22Rv1 (cell line): ENCODE results near the gene PROCA1.

Experiments used
- ZFX ChIP-seq: fragments of 450-650 bp; IDR thresholded peaks from 2 replicates; pipeline ENCODE4 v1.6.1; 2017; ENCODE audit warnings: antibody characterized with exemption, borderline replicate concordance
- TF ChIP-seq, protein P1 (sequence below): fragments of 450-650 bp; IDR thresholded peaks from 2 replicates; pipeline ENCODE4 v1.5.1; 2017; ENCODE audit warnings: mild to moderate bottlenecking

DNA sequence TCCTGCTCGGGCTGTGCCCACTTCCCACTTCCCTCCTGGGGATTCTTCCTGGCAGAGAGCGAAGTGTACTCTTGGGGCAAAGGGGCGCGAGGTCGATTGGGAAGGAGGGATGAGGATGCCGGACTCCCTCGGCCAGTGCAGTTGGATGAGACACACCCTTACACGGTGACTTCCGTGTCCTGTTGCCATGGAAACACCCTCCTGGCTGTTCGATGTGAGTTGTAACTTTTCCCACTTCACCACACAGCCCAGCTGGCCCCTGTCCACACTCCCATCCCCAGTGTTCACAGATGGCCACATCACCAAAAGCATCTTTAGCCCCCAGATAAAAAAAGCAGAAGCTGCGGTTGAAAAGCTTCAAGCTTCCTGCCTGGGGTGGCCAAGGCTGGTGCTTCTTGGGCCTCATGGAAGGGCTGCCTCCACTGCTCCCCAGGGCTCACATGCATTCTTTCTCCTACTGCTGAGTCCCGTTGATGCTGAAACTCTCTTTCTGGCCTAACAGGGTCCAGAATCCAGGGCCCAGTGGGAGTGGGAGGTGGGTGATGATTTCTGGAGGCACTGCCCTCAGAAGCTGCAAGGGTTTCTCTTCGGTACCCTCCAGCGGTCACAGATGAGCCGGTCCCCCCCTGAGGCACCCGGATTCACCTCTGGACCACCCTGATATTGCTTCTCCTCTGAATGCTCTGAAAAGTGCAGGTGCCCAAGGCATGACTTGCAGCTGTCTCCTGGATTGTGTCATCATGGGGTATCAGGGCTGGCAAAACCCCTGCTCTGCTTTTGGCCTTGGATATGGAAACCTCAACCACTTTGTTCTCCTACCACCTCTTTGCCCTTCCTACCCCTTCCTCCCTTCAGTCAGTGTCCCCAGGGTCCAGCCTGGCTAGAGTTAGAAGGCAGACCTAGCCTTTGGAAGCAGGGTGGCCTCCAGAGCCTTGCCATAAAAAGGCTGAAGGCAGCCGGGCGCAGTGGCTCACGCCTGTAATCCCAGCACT, 30.0 kb upstream of the PROCA1 start:
- TF ChIP-seq ZFX, result no peak
- TF ChIP-seq, protein P1, sequence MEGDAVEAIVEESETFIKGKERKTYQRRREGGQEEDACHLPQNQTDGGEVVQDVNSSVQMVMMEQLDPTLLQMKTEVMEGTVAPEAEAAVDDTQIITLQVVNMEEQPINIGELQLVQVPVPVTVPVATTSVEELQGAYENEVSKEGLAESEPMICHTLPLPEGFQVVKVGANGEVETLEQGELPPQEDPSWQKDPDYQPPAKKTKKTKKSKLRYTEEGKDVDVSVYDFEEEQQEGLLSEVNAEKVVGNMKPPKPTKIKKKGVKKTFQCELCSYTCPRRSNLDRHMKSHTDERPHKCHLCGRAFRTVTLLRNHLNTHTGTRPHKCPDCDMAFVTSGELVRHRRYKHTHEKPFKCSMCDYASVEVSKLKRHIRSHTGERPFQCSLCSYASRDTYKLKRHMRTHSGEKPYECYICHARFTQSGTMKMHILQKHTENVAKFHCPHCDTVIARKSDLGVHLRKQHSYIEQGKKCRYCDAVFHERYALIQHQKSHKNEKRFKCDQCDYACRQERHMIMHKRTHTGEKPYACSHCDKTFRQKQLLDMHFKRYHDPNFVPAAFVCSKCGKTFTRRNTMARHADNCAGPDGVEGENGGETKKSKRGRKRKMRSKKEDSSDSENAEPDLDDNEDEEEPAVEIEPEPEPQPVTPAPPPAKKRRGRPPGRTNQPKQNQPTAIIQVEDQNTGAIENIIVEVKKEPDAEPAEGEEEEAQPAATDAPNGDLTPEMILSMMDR, result no peak
